ENCODE data around the gene ENPEP.
"Not testable (repeated sequence)": the region's sequence is repeated elsewhere in the genome, so short reads cannot be mapped to it uniquely, and the experiment has no call there.

The ENPEP gene

DNA sequence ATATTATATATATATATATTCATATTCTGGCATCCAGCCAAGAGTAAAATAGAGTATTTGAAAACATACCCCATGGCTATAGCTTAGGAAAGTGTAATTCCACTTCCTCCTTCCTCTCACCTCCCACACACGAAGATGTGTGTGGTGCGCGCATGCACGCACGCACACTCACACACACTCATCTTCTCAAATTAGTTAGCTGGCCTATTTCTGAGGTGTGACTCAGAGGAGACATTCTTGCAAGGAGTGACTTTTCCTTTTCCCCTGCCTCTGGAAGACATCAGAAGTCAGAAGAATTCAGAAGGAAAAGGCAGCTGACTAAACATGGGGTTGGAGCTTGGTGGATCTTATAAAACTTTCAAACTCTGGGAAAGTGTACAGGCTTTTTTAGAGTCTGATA lies 8.8 kb downstream of the ENPEP start:
- DNase-seq: no peak

- DNase-seq: no peak
Measured at GRCh38 chr4:110485452-110485851, 9.5 kb downstream of the ENPEP start.

- DNase-seq: no peak
Measured at GRCh38 chr4:110486256-110486655, 10.3 kb downstream of the ENPEP start.

DNA sequence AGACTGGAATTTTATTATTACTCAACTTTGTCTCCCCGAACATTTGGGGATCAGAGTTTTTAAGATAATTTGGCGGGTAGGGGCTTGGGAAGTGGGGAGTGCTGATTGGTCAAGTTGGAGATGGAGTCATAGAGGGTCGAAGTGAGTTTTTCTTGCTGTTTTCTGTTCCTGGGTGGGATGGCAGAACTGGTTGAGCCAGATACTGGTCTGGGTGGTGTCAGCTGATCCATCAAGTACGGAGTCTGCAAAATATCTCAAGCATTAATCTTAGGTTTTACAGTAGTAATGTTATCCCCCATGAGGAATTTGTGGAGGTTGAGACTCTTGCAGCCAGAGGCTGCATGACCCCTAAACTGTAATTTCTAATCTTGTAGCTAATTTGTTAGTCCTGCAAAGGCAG lies 10.9 kb downstream of the ENPEP start:
- DNase-seq: not testable (repeated sequence)

GRCh38 chr4:110487873-110488272 lies 11.9 kb downstream of the ENPEP start:
- no peak for DNase-seq

- no peak for DNase-seq
Measured at GRCh38 chr4:110489901-110490508, 14.1 kb downstream of the ENPEP start.

GRCh38 chr4:110492522-110492921 lies 16.6 kb downstream of the ENPEP start:
- DNase-seq: no peak

DNA sequence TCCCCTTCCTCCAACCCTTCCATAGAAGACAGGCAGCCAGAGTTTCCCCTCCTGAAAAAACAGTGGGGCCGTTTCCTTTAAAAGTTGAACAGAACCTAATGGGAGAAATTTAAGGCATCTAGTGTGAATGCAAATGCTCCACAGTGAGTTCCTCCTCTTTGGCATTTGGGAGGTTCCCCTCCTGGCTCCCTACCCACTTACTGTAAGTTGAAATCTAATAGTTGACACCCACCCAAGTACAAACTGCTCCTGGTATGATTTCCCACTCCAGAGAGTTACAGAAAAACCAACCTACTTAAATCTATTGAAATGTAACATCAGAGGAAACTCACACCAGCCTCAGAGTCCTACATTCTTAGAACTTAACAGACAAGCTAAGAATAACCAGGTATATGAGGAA lies 17.6 kb downstream of the ENPEP start:
- no peak for DNase-seq

DNA sequence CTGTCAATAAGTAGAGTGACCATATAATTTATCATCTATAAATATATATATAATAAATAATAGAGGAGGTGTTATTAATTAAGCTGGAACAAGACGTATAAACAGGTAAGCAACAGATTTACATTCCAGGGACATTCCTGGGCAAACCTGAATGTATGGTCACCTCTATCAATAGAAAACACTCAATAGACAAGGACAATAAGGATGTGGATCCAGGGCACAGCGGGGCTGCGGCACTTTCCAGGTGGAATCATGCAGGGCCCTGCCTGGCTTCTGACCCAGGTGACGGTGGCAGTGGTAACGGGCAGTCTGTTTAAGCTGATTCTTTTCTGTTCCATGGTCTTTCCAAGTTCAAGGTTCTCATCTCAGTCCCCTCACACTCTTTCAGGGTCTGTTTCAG lies 22.5 kb downstream of the ENPEP start:
- no peak for DNase-seq

GRCh38 chr4:110499126-110499525 lies 23.2 kb downstream of the ENPEP start:
- DNase-seq: no peak

- no peak for DNase-seq
Measured at GRCh38 chr4:110501826-110502225, 25.9 kb downstream of the ENPEP start.

GRCh38 chr4:110503270-110504083 lies 27.5 kb downstream of the ENPEP start:
- DNase-seq: no peak

GRCh38 chr4:110504084-110504435 lies 28.1 kb downstream of the ENPEP start:
- DNase-seq: no peak

DNA sequence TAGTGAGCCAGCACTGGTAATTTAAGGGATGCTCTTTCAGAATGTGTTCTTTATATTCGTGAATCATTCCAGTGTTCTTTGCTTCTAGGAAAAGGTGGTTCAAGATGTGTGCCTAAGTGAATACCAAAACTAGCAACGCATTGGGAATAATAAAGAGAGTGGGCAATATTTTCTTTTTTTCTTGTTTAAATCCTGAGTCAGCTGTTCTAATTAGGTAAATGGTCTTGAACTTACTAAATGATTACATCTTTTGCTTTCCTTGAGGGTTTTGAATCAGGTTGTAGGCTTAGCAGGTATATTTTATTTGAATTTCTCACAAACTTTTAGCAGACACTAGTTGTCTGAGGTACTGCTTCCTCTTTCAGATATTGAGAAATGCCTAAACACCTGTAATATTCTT lies 29.5 kb downstream of the ENPEP start:
- no peak for DNase-seq

- DNase-seq: no peak
Measured at GRCh38 chr4:110508827-110509710, 33.1 kb downstream of the ENPEP start.

DNA sequence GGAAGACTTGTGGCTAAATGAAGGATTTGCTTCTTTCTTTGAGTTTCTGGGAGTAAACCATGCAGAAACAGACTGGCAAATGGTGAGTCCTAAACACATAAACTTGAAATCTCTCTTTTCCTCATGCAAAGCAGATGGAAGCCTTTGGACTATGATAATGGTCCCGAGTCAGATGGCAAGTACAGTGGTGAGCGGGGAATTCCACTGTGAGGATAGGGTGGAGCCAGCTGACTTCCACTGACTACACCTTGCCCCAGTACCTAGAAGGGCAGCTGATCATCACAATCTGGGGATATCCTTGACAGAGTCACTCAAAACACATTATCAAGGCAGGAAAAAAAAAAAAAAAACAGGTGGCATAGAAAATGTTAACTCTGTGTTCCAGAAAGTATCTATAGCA lies 34.3 kb downstream of the ENPEP start:
- no peak for DNase-seq

GRCh38 chr4:110510955-110511544 lies 35.1 kb downstream of the ENPEP start:
- DNase-seq: no peak

DNA sequence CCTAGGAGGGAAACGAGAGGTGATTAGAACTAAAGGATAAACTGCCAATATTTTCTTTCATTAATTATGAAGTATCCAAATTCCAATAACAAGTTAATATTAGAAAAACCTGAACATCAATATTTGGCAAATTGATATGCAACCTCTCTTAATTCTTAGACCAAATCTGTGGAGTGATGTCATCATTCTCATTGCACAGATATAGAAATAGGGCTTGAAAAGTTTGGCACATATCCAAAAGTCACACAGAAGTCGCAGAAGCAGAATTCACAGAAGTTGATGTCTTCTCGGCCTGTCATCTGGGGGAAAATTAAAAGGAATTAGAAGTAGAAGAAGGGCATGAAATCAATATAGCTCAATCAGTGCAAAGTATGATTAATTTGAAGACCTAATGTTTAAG lies 36.9 kb downstream of the ENPEP start:
- no peak for DNase-seq

GRCh38 chr4:110514889-110515479 lies 39.0 kb downstream of the ENPEP start:
- no peak for DNase-seq

DNA sequence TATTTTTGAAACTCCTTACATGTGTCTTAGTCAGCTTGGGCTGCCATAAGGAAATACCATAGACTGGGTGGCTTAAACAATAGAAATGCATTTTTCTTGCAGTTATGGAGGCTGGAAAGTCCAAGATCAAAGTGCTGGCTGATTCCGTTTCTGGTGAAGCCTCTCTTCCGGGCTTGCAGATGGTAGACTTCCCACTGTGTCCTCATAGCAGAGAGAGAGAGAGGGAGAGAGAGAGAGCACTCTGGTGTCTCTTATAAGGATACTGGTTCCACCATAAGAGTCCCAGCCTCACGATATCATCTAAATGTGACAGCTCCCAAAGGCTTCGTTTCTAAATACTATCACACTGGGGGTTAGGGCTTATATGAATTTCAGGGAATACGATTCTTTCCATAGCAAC lies 39.7 kb downstream of the ENPEP start:
- no peak for DNase-seq

DNA sequence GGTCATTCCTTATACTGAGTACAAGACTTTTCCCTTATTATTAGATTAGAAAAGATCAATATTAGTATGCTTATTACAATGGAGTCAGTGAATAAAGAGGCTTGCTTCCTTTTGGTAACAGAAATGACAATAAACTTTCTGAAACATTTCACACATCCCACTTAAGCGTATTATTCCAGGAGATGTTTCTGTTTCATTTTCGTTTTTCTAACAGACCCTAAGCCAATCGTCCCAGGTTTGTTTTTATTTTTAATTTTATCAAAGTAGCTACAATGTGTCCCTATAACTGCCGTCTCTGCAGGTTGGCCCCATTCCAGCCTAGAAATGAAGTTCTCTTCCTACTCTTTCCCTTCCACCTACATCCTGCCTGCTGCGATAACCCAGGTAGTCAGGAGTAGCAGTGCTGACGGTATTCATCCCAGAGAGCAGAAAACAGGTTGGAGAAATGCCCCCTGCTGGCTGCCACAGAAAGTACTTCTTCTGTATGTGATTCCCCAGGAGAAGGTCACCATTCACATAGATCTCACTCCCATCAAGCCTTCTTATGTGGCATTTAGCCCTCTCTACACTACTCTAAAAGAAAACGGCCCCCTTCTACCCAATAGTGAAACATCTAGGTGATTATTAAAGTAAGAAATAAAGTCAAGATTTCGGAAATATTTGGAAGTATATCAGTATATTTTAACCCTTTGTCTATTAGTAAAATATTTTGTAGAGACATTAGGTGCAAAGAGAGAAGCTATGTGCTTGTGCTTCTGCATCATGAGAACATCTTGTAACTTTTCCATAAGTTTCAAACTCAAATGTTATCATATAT lies 40.4 kb downstream of the ENPEP start:
- peak; percentile 75 for DNase-seq

DNA sequence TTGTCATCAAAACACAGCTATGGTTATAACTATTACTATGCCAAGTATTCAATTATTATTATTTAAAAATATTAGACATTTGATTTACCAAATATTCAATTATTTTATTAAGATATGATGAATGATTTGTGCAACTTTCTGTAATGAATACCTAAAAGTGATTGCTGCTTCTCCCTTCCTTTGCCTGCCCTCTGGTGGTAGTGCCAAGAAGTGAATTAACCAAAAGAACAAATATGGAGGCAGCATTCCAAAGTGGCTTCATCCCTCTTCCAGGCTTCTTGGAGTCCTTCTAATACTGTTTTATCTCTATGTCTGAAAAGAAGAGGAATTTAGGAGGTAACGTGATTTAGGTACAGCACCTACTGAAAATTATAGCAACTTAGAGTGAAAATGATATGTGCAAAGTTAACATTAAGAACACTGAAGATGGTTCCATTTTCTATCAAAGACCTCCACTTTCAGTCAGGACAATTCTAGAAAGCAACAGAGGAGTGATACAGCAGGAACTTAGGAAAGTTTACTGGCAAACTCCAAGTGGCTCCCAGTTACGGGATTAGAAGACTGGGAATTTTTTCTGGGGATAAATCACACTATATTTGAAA lies 43.0 kb downstream of the ENPEP start:
- DNase-seq: peak; percentile 12
